Measurements from ENCODE around the gene PCDHA13.
"Not testable (repeated sequence)": the region's sequence is repeated elsewhere in the genome, so short reads cannot be mapped to it uniquely, and the experiment has no call there.

PCDHA13 gene

GRCh38 chr5:140881889-140882590 lies at the start of gene PCDHA13:
TSS of gene PCDHA13 (plus strand) at chr5:140882124. CDS start at chr5:140882269, 145 bp downstream.
- DNase-seq (ENCODE audit: low read depth) = no peak
- TF ChIP-seq, protein P1, sequence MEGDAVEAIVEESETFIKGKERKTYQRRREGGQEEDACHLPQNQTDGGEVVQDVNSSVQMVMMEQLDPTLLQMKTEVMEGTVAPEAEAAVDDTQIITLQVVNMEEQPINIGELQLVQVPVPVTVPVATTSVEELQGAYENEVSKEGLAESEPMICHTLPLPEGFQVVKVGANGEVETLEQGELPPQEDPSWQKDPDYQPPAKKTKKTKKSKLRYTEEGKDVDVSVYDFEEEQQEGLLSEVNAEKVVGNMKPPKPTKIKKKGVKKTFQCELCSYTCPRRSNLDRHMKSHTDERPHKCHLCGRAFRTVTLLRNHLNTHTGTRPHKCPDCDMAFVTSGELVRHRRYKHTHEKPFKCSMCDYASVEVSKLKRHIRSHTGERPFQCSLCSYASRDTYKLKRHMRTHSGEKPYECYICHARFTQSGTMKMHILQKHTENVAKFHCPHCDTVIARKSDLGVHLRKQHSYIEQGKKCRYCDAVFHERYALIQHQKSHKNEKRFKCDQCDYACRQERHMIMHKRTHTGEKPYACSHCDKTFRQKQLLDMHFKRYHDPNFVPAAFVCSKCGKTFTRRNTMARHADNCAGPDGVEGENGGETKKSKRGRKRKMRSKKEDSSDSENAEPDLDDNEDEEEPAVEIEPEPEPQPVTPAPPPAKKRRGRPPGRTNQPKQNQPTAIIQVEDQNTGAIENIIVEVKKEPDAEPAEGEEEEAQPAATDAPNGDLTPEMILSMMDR (conservative IDR thresholded peaks at IDR 0.05; ENCODE audit: low read depth, low read length) = peak; percentile 31
- no peak within 1 kb of the TSS for H3K4me3 ChIP-seq (ENCODE audit: low read length)

- no peak for DNase-seq (ENCODE audit: low read depth)
- H3K4me3 ChIP-seq (ENCODE audit: low read length) = no peak within 1 kb of the TSS
- TF ChIP-seq, protein P1 (conservative IDR thresholded peaks at IDR 0.05; ENCODE audit: low read depth, low read length) = no peak
Measured at GRCh38 chr5:140833993-140834392, 47.9 kb upstream of the PCDHA13 start, which contains the start of gene PCDHA7. TSS of gene PCDHA7 (plus strand) at chr5:140834269. CDS start at chr5:140834384, 115 bp downstream.

DNA sequence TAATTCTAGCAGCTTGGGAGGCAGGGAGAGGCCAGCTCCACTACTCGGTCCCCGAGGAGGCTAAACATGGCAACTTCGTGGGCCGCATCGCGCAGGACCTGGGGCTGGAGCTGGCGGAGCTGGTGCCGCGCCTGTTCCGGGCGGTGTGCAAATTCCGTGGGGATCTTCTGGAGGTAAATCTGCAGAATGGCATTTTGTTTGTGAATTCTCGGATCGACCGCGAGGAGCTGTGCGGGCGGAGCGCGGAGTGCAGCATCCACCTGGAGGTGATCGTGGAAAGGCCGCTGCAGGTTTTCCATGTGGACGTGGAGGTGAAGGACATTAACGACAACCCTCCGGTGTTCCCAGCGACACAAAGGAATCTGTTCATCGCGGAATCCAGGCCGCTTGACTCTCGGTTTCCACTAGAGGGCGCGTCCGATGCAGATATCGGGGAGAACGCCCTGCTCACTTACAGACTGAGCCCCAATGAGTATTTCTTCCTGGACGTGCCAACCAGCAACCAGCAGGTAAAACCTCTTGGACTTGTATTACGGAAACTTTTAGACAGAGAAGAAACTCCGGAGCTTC lies 47.4 kb upstream of the PCDHA13 start:
- not testable (repeated sequence) for H3K4me3 ChIP-seq (ENCODE audit: low read length); DNase-seq (ENCODE audit: low read depth)

DNA sequence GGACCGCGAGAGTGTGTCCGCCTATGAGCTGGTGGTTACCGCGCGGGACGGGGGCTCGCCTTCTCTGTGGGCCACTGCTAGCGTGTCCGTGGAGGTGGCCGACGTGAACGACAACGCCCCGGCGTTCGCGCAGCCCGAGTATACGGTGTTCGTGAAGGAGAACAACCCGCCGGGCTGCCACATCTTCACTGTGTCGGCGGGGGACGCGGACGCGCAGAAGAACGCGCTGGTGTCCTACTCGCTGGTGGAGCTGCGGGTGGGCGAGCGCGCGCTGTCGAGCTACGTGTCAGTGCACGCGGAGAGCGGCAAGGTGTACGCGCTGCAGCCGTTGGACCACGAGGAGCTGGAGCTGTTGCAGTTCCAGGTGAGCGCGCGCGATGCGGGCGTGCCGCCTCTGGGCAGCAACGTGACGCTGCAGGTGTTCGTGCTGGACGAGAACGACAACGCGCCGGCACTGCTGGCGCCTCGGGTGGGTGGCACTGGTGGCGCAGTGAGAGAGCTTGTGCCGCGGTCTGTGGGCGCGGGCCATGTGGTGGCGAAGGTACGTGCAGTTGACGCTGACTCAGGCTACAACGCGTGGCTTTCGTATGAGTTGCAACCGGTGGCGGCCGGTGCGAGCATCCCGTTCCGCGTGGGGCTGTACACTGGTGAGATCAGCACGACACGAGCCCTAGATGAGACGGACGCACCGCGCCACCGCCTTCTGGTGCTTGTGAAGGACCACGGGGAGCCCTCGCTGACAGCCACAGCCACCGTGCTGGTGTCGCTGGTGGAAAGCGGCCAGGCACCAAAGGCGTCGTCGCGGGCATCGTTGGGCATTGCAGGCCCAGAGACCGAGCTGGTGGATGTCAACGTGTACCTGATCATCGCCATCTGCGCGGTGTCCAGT lies 46.1 kb upstream of the PCDHA13 start:
- no peak overlapping the region for H3K4me3 ChIP-seq (ENCODE audit: low read length)
- DNase-seq (ENCODE audit: low read depth) = no peak
- TF ChIP-seq, protein P1 (conservative IDR thresholded peaks at IDR 0.05; ENCODE audit: low read depth, low read length) = no peak

GRCh38 chr5:140840978-140841962 lies 40.7 kb upstream of the PCDHA13 start, which contains the start of gene PCDHA8:
TSS of gene PCDHA8 (plus strand) at chr5:140841187. CDS start at chr5:140841322, 135 bp downstream.
- H3K4me3 ChIP-seq (ENCODE audit: low read length) = no peak within 1 kb of the TSS
- TF ChIP-seq, protein P1 (conservative IDR thresholded peaks at IDR 0.05; ENCODE audit: low read depth, low read length) = peak; percentile 29
- no peak for DNase-seq (ENCODE audit: low read depth)

GRCh38 chr5:140842798-140843733 lies 38.9 kb upstream of the PCDHA13 start:
- TF ChIP-seq, protein P1 (conservative IDR thresholded peaks at IDR 0.05; ENCODE audit: low read depth, low read length) = no peak
- no peak overlapping the region for H3K4me3 ChIP-seq (ENCODE audit: low read length)
- DNase-seq (ENCODE audit: low read depth) = no peak

- not testable (repeated sequence) for H3K4me3 ChIP-seq (ENCODE audit: low read length); DNase-seq (ENCODE audit: low read depth)
Measured at GRCh38 chr5:140848139-140849102, 33.5 kb upstream of the PCDHA13 start, which contains the start of gene PCDHA9. TSS of gene PCDHA9 (plus strand) at chr5:140848382. CDS start at chr5:140848496, 114 bp downstream.

- DNase-seq (ENCODE audit: low read depth); H3K4me3 ChIP-seq (ENCODE audit: low read length): not testable (repeated sequence)
Measured at GRCh38 chr5:140849831-140850634, 31.9 kb upstream of the PCDHA13 start.

All from retinal pigment epithelial cell (primary cell).